ENCODE measurements around the gene ZBED2.
"Not testable (repeated sequence)": the region's sequence is repeated elsewhere in the genome, so short reads cannot be mapped to it uniquely, and the experiment has no call there.

Gene ZBED2

GRCh38 chr3:111571907-111572460 is 23.2 kb downstream of the ZBED2 start:
- H3K4me3 Mint-ChIP-seq, result peak overlapping the region; percentile 46
- no peaks in the 10 kb centered on the region for H3K27me3 Mint-ChIP-seq
- peak overlapping the region; percentile 60 for H3K27ac Mint-ChIP-seq
- no peaks in the 10 kb centered on the region for H3K9me3 Mint-ChIP-seq
- peaks cover 57% of the 10 kb centered on the region for H3K36me3 Mint-ChIP-seq (ENCODE audit: low read depth)
- peaks cover 74% of the 10 kb centered on the region for H3K4me1 Mint-ChIP-seq (ENCODE audit: low read depth)

DNA sequence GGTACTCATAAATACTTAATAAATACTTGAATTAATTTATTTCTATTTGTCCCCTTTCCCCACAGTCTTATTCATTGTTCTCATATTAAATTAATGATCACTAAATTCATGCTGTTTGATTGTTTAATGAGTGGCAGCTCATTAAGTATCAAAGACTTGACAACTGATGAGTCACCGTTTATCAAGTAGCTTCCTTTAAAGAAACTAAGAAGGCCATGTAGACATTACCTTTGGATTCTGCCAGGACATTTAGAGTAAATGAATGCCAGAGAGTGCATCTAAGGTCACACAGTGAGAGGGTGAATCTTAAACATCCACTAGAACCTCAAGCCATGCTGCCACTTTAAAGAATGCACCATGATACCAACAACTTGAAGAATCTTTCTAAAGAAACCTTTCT is 23.9 kb downstream of the ZBED2 start:
- Mint-ChIP-seq H3K4me1 (ENCODE audit: low read depth) (peaks cover 75% of the 10 kb centered on the region), H3K27me3 (no peaks in the 10 kb centered on the region), H3K4me3 (no peak overlapping the region), H3K9me3 (no peaks in the 10 kb centered on the region), H3K27ac (peak overlapping the region; percentile 55), H3K36me3 (ENCODE audit: low read depth) (peaks cover 51% of the 10 kb centered on the region)

DNA sequence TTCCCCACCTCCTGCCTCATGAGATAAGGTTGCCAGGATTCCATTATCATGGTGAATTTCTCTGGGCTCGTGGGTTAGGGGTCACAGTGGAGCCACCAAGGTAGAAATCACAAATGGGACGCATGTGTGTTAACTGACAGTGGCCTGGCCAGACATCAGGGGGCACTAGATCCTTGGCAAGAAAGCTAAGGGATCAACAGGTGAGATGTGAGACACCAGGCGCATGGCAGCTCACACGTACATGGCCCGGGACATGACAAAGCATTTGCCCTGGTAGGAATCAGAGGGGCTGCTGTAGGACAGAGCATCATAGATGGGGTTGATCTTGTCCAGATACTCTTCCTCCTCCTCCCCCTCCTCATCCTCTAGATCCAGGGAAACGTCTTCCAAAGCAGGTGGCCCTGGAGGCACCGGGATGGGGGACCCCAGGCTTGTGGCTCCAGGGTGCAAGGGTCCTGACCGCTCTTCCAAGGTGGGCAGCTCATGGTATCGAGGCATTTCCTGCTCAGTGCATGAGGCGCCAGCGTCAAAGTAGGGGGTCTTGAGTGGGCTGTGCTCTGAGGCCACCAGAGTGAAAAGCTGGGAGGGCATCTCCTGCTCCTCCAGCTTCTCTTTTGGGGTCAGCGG is 24.6 kb downstream of the ZBED2 start:
- H3K27ac Mint-ChIP-seq, result no peak overlapping the region
- peaks cover 46% of the 10 kb centered on the region for H3K36me3 Mint-ChIP-seq (ENCODE audit: low read depth)
- no peak overlapping the region for H3K4me3 Mint-ChIP-seq
- H3K9me3 Mint-ChIP-seq, result no peaks in the 10 kb centered on the region
- H3K27me3 Mint-ChIP-seq, result no peaks in the 10 kb centered on the region
- peaks cover 80% of the 10 kb centered on the region for H3K4me1 Mint-ChIP-seq (ENCODE audit: low read depth)

GRCh38 chr3:111568911-111569310 is 26.2 kb downstream of the ZBED2 start:
- Mint-ChIP-seq H3K9me3 (no peaks in the 10 kb centered on the region), H3K27me3 (no peaks in the 10 kb centered on the region), H3K4me1 (ENCODE audit: low read depth) (peaks cover 85% of the 10 kb centered on the region), H3K4me3 (no peak overlapping the region), H3K36me3 (ENCODE audit: low read depth) (peaks cover 38% of the 10 kb centered on the region), H3K27ac (no peak overlapping the region)

- peaks cover 35% of the 10 kb centered on the region for H3K36me3 Mint-ChIP-seq (ENCODE audit: low read depth)
- H3K27ac Mint-ChIP-seq, result peak overlapping the region; percentile 36
- peaks cover 85% of the 10 kb centered on the region for H3K4me1 Mint-ChIP-seq (ENCODE audit: low read depth)
- no peak overlapping the region for H3K4me3 Mint-ChIP-seq
- no peaks in the 10 kb centered on the region for H3K9me3 Mint-ChIP-seq
- H3K27me3 Mint-ChIP-seq, result no peaks in the 10 kb centered on the region
Observed at GRCh38 chr3:111568355-111568754, 26.8 kb downstream of the ZBED2 start.

DNA sequence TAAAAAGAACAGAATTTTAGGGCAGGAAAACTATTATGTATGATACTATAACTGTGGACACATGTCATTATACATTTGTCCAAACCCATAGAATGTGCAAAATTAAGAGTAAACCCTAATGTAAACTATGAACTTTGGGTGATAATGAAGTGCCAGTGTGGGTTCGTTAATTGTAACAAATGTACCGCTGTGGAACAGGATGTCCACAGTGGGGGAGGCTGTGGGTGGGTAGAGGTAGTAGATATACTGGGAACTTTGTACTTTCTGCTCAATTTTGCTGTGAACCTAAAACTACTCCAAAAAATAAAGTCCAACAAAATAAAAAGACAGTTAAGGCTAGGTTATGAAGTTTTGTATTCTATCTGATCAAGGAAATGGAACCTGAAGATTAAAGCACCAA is 28.3 kb downstream of the ZBED2 start:
- peaks cover 32% of the 10 kb centered on the region for H3K36me3 Mint-ChIP-seq (ENCODE audit: low read depth)
- H3K9me3 Mint-ChIP-seq, result peaks cover 4% of the 10 kb centered on the region
- no peaks in the 10 kb centered on the region for H3K27me3 Mint-ChIP-seq
- peak overlapping the region; percentile 48 for H3K4me3 Mint-ChIP-seq
- H3K27ac Mint-ChIP-seq, result peak overlapping the region; percentile 76
- H3K4me1 Mint-ChIP-seq (ENCODE audit: low read depth), result peaks cover 85% of the 10 kb centered on the region

- not testable (repeated sequence) for H3K36me3 Mint-ChIP-seq (ENCODE audit: low read depth); H3K27me3 Mint-ChIP-seq; H3K4me3 Mint-ChIP-seq; H3K9me3 Mint-ChIP-seq; H3K27ac Mint-ChIP-seq
- peaks cover 44% of the 10 kb centered on the region for H3K4me1 Mint-ChIP-seq (ENCODE audit: low read depth)
Observed at GRCh38 chr3:111561902-111562301, 33.2 kb downstream of the ZBED2 start.

- H3K4me1 Mint-ChIP-seq (ENCODE audit: low read depth), result peaks cover 3% of the 10 kb centered on the region
- H3K27me3 Mint-ChIP-seq, result no peaks in the 10 kb centered on the region
- H3K36me3 Mint-ChIP-seq (ENCODE audit: low read depth), result peaks cover 21% of the 10 kb centered on the region
- no peaks in the 10 kb centered on the region for H3K9me3 Mint-ChIP-seq
- H3K4me3 Mint-ChIP-seq, result no peak overlapping the region
- H3K27ac Mint-ChIP-seq, result no peak overlapping the region
Observed at GRCh38 chr3:111548756-111549155, 46.4 kb downstream of the ZBED2 start.

DNA sequence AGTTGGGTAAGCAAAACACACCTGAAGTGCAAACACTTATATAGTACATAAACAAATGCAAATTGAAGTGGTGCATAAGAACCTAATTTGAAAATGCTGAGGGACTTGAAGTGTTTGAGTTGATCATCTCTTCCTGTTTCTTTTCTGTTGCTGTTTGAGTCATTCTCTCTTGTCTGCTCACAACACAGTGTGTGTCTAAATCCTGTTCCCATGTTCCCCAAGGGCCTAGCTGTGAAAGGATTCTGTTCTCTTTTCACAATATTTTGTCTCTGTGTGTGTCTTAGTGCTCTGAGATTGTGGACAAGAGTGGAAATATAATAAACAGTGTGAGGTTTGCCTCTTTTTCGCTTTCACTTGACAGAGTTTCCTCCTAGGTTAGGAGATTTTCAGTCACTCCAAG is 47.1 kb downstream of the ZBED2 start:
- Mint-ChIP-seq H3K4me1 (ENCODE audit: low read depth) (peaks cover 3% of the 10 kb centered on the region), H3K36me3 (ENCODE audit: low read depth) (peaks cover 21% of the 10 kb centered on the region)

DNA sequence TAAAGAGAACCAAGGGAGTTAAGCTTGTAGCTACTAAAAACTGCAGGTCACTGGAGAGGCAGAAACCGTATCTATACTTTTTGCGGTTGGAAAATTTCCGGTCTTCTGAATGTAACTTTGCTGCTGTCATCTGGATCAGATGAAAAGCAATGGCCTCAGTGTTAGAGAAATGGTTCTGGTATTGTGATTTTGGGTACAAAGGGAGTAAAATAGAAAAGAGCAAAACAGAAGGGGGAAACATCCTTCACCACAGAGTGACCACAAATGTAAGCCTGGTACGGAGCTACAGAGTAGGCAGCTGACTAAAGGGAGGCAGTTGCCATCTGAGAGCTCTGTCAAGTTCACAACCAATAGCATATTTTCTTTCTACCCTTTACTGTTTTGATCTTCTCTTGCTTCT is 47.5 kb downstream of the ZBED2 start:
- Mint-ChIP-seq H3K9me3 (no peaks in the 10 kb centered on the region), H3K27me3 (no peaks in the 10 kb centered on the region), H3K4me3 (no peak overlapping the region), H3K36me3 (ENCODE audit: low read depth) (peaks cover 21% of the 10 kb centered on the region), H3K4me1 (ENCODE audit: low read depth) (peaks cover 8% of the 10 kb centered on the region), H3K27ac (no peak overlapping the region)

More for the DNA sequence above, 47.1 kb downstream of the ZBED2 start:
- no peak overlapping the region for H3K27ac Mint-ChIP-seq
- H3K4me3 Mint-ChIP-seq, result no peak overlapping the region
- H3K27me3 Mint-ChIP-seq, result no peaks in the 10 kb centered on the region
- H3K9me3 Mint-ChIP-seq, result no peaks in the 10 kb centered on the region

DNA sequence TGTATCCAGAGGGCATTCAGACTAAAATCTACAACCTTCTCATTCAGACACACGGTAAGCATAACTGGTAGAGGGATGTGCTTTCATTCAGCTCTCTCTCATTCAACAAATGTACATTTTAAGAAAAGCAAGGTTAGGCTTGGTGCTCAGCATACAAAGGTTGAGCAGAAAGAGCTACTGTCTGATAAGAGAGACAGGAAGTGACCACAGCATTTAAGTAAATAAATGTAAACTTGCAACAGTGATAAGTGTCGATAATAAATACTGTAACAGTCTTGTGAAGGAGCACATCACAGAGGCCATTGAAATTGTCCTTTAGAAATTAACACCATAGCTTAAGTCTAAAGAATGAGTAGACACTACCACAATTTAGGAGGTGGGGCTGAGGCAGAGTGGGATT is 49.8 kb downstream of the ZBED2 start:
- Mint-ChIP-seq H3K27ac (no peak overlapping the region), H3K9me3 (no peaks in the 10 kb centered on the region), H3K4me3 (no peak overlapping the region), H3K27me3 (no peaks in the 10 kb centered on the region), H3K36me3 (ENCODE audit: low read depth) (peaks cover 16% of the 10 kb centered on the region), H3K4me1 (ENCODE audit: low read depth) (peaks cover 30% of the 10 kb centered on the region)
